Neural cell (in vitro differentiated cells): ENCODE data around the gene AZGP1. TPM values are rescaled to one million over a fixed set of nuclear protein-coding genes. Genes with fewer than 3 reads are reported as not detected.
"Not testable (repeated sequence)": the region's sequence is repeated elsewhere in the genome, so short reads cannot be mapped to it uniquely, and the experiment has no call there.

Experiments used
- H2AFZ ChIP-seq: fragments of 200-600, 300-800 bp; sonication (generic), shearing (Covaris generic); 2 replicates; pipeline ENCODE4 v1.6.0; 2014; ENCODE audit warnings: low read depth, mild to moderate bottlenecking, antibody characterized with exemption, low read length, moderate library complexity
- H3F3A ChIP-seq: fragments of 200-600 bp; shearing (Covaris generic); 2 replicates; pipeline ENCODE4 v1.6.1; 2016; ENCODE audit warnings: mild to moderate bottlenecking, moderate library complexity, mixed read lengths, antibody characterized with exemption, low read length; ENCODE audit not compliant: insufficient read depth, poor library complexity, severe bottlenecking
- H3K27ac ChIP-seq: fragments of 200-600, 300-800 bp; sonication (generic), shearing (Covaris generic); 2 replicates; pipeline ENCODE4 v1.5.1; 2014; ENCODE audit warnings: mild to moderate bottlenecking, low read length, moderate library complexity
- H3K27me3 ChIP-seq: fragments of 300-800, 200-600 bp; sonication (generic), shearing (Covaris generic); 2 replicates; pipeline ENCODE4 v1.6.0; 2014; ENCODE audit warnings: mild to moderate bottlenecking, low read depth, low read length, moderate library complexity; ENCODE audit not compliant: insufficient read depth
- H3K36me3 ChIP-seq: fragments of 300-800, 200-600 bp; sonication (generic), shearing (Covaris generic); 2 replicates; pipeline ENCODE4 v1.5.1; 2014; ENCODE audit warnings: mild to moderate bottlenecking, antibody characterized with exemption, low read length, moderate library complexity; ENCODE audit not compliant: insufficient read depth
- H3K4me2 ChIP-seq: fragments of 300-800, 200-600 bp; sonication (generic), shearing (Covaris generic); 2 replicates; pipeline ENCODE4 v1.6.0; 2014; ENCODE audit warnings: mild to moderate bottlenecking, low read length
- H3K4me3 ChIP-seq: fragments of 300-800, 200-600 bp; sonication (generic), shearing (Covaris generic); 2 replicates; pipeline ENCODE4 v1.5.1; 2014; ENCODE audit warnings: mild to moderate bottlenecking, low read length, moderate library complexity
- H3K79me2 ChIP-seq: fragments of 200-600 bp; shearing (Covaris generic); replicated peaks from 2 replicates; pipeline ENCODE4 v1.6.0; 2014; ENCODE audit warnings: mild to moderate bottlenecking, low read length, moderate library complexity; ENCODE audit not compliant: insufficient read depth
- H3K9ac ChIP-seq: fragments of 300-800, 200-600 bp; sonication (generic), shearing (Covaris generic); 2 replicates; pipeline ENCODE4 v1.6.1; 2016; ENCODE audit warnings: mild to moderate bottlenecking, low read length, mixed read lengths
- H3K9me2 ChIP-seq: fragments of 200-600 bp; shearing (Covaris generic); 2 replicates; pipeline ENCODE4 v1.6.1; 2016; ENCODE audit warnings: mild to moderate bottlenecking, low read length, mixed read lengths; ENCODE audit not compliant: insufficient read depth
- H3K9me3 ChIP-seq: fragments of 200-600, 300-800 bp; sonication (generic), shearing (Covaris generic); 2 replicates; pipeline ENCODE4 v1.6.1; 2016; ENCODE audit warnings: mild to moderate bottlenecking, mixed run types, low read length, moderate library complexity, mixed read lengths
- H4K20me1 ChIP-seq: fragments of 200-600 bp; shearing (Covaris generic); 2 replicates; pipeline ENCODE4 v1.6.1; 2016; ENCODE audit warnings: mild to moderate bottlenecking, mixed run types; ENCODE audit not compliant: insufficient read depth
- CTCF ChIP-seq: fragments of 450-650 bp; IDR thresholded peaks from 2 replicates; pipeline ENCODE4 v1.5.1; 2014; ENCODE audit warnings: antibody characterized with exemption, mild to moderate bottlenecking, moderate library complexity; ENCODE audit not compliant: poor library complexity, severe bottlenecking
- EP300 ChIP-seq: fragments of 450-650 bp; conservative IDR thresholded peaks from 2 replicates; pipeline ENCODE4 v1.6.1; 2014; ENCODE audit warnings: antibody characterized with exemption, mild to moderate bottlenecking, moderate library complexity; ENCODE audit not compliant: poor library complexity, severe bottlenecking
- EZH2 ChIP-seq: fragments of 200-600, 300-800 bp; shearing (Covaris generic), sonication (generic); IDR thresholded peaks from 2 replicates; pipeline ENCODE4 v1.6.1; 2014; ENCODE audit warnings: antibody characterized with exemption, low read length, borderline replicate concordance, mild to moderate bottlenecking; ENCODE audit not compliant: insufficient read depth, poor library complexity, severe bottlenecking
- MXI1 ChIP-seq: fragments of 450-650 bp; conservative IDR thresholded peaks from 2 replicates; pipeline ENCODE4 v1.6.1; 2014; ENCODE audit warnings: antibody characterized with exemption, mild to moderate bottlenecking; ENCODE audit not compliant: poor library complexity, severe bottlenecking
- POLR2AphosphoS5 ChIP-seq: IDR thresholded peaks from 2 replicates; pipeline ENCODE4 v1.6.1; 2012
- RAD21 ChIP-seq: fragments of 450-650 bp; conservative IDR thresholded peaks from 2 replicates; pipeline ENCODE4 v1.6.1; 2014; ENCODE audit warnings: antibody characterized with exemption, mild to moderate bottlenecking, moderate library complexity
- SMC3 ChIP-seq: fragments of 450-650 bp; conservative IDR thresholded peaks from 2 replicates; pipeline ENCODE4 v1.6.1; 2014; ENCODE audit warnings: antibody characterized with exemption, mild to moderate bottlenecking, moderate library complexity; ENCODE audit not compliant: poor library complexity
- TAF1 ChIP-seq: IDR thresholded peaks from 2 replicates; pipeline ENCODE4 v1.6.1; 2012; ENCODE audit warnings: low read depth
- polyA plus RNA-seq: library from polyadenylated mRNA; depleted of rRNA; stranded (reverse); fragments of >200 nt; gene quantifications from 2 replicates; pipeline ENCODE4 v1.2.3, GENCODE V29; 2014
- TF ChIP-seq, protein P1 (sequence below): IDR thresholded peaks from 2 replicates; pipeline ENCODE4 v1.6.1; 2012; ENCODE audit warnings: borderline replicate concordance

The AZGP1 gene
- polyA plus RNA-seq, 1 donor from 2014 or later, result not detected

DNA sequence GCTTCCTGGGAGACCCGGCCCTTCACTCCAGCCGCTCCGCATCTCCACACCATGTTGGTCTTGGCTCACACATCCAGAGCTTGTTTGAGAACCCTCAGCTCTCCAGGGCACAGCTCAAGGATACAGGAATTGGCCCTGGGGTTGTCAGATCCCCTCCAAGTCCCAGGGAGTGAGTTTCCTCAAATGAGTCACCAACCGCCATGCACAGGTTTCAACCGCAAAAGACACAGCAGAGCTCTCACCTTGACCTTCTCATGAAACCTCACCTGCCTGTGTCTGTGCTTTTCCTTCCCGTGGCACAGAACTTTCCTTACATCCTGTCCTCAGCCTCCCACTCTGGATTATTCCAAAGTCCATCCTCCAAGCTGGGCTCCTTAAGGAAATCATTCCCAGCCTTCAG is 20.6 kb downstream of the AZGP1 start:
- Histone ChIP-seq H3K4me2 (no peak overlapping the region), H3K27me3 (no peaks in the 10 kb centered on the region), H3K27ac (no peak overlapping the region), H3K9me2 (no peaks in the 10 kb centered on the region), H3K79me2 (no peaks in the 10 kb centered on the region), H3K4me3 (no peak overlapping the region), H4K20me1 (no peaks in the 10 kb centered on the region), H3F3A (no peaks in the 10 kb centered on the region), H3K36me3 (no peaks in the 10 kb centered on the region), H2AFZ (no peak overlapping the region), H3K9ac (no peak overlapping the region), H3K9me3 (no peaks in the 10 kb centered on the region)
- TF ChIP-seq POLR2AphosphoS5, result no peak
- TF ChIP-seq EP300, result no peak
- no peak for TF ChIP-seq MXI1
- TF ChIP-seq CTCF, result no peak
- TF ChIP-seq TAF1, result no peak
- no peak for TF ChIP-seq SMC3
- no peak for TF ChIP-seq EZH2
- no peak for TF ChIP-seq RAD21
- TF ChIP-seq, protein P1, sequence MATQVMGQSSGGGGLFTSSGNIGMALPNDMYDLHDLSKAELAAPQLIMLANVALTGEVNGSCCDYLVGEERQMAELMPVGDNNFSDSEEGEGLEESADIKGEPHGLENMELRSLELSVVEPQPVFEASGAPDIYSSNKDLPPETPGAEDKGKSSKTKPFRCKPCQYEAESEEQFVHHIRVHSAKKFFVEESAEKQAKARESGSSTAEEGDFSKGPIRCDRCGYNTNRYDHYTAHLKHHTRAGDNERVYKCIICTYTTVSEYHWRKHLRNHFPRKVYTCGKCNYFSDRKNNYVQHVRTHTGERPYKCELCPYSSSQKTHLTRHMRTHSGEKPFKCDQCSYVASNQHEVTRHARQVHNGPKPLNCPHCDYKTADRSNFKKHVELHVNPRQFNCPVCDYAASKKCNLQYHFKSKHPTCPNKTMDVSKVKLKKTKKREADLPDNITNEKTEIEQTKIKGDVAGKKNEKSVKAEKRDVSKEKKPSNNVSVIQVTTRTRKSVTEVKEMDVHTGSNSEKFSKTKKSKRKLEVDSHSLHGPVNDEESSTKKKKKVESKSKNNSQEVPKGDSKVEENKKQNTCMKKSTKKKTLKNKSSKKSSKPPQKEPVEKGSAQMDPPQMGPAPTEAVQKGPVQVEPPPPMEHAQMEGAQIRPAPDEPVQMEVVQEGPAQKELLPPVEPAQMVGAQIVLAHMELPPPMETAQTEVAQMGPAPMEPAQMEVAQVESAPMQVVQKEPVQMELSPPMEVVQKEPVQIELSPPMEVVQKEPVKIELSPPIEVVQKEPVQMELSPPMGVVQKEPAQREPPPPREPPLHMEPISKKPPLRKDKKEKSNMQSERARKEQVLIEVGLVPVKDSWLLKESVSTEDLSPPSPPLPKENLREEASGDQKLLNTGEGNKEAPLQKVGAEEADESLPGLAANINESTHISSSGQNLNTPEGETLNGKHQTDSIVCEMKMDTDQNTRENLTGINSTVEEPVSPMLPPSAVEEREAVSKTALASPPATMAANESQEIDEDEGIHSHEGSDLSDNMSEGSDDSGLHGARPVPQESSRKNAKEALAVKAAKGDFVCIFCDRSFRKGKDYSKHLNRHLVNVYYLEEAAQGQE, result no peak

GRCh38 chr7:99954643-99955042 is 21.2 kb downstream of the AZGP1 start:
- not testable (repeated sequence) for H4K20me1 ChIP-seq, H3K4me3 ChIP-seq, H3K79me2 ChIP-seq

DNA sequence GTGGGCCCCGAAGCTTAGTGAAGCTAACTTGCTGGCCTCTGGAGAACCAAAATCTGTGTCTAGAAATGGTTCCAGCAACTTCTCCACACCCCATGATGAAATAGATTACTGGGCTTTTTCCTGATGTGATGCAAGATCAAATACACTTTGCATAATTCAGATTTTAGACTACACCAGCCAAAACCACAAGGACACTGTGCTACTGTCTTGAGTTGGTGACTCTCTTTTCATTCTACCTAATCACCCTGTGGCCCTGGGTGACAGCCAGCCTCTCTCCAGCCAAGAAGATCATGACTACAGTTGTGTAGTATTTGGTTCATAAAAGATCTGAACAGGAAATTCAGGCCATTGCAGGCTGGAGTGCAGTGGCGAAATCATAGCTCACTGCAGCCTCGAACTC is 22.2 kb downstream of the AZGP1 start:
- Histone ChIP-seq H3K4me2 (no peak overlapping the region), H3K9me2 (no peaks in the 10 kb centered on the region), H4K20me1 (no peaks in the 10 kb centered on the region), H3K79me2 (no peaks in the 10 kb centered on the region), H3K9ac (no peak overlapping the region), H2AFZ (no peak overlapping the region), H3K9me3 (no peaks in the 10 kb centered on the region), H3K4me3 (no peak overlapping the region), H3F3A (no peaks in the 10 kb centered on the region), H3K27ac (no peak overlapping the region), H3K36me3 (no peaks in the 10 kb centered on the region), H3K27me3 (no peaks in the 10 kb centered on the region)
- TF ChIP-seq CTCF (no peak), MXI1 (no peak), RAD21 (no peak), TAF1 (no peak), SMC3 (no peak), EP300 (no peak), EZH2 (no peak), POLR2AphosphoS5 (no peak)
- TF ChIP-seq, protein P1, result no peak

More at GRCh38 chr7:99954643-99955042, 21.2 kb downstream of the AZGP1 start:
- not testable (repeated sequence) for H3K4me2 ChIP-seq, H3K27me3 ChIP-seq, H3K27ac ChIP-seq, H3K36me3 ChIP-seq, H3K9me2 ChIP-seq, H3K9ac ChIP-seq, H2AFZ ChIP-seq, H3F3A ChIP-seq, H3K9me3 ChIP-seq

DNA sequence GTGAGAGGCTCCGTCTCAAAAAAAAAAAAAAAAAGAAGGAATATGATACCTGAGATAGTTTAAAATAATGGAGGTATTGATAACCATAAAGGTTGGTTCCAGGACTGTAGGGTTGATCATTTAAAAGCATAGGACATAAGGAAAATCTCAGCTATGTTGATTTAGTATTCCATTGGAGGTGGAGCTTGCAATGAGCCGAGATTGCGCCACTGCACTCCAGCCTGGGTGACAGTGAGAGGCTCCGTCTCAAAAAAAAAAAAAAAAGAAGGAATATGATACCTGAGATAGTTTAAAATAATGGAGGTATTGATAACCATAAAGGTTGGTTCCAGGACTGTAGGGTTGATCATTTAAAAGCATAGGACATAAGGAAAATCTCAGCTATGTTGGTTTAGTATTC is 23.2 kb downstream of the AZGP1 start:
- H3K27me3 ChIP-seq, H3K4me3 ChIP-seq, H3K9me2 ChIP-seq, H3F3A ChIP-seq, H4K20me1 ChIP-seq, H3K4me2 ChIP-seq, H3K9ac ChIP-seq, H3K27ac ChIP-seq, H3K9me3 ChIP-seq, H3K79me2 ChIP-seq, H3K36me3 ChIP-seq, H2AFZ ChIP-seq: not testable (repeated sequence)
